Spinal cord (tissue), 10 donors: ENCODE measurements around the gene TALDO1. TPM values are rescaled to one million over a fixed set of nuclear protein-coding genes. Genes with fewer than 3 reads are reported as not detected.

Experiments
- DNase-seq, 6 donors: peaks; one replicate each; pipeline versions ENCODE4 v3.0.0 to v3.0.0-alpha.2; 2013 to 2015; ENCODE audit warnings: low spot score in 6 of 6, low read depth in 4 of 6
- H3K27ac ChIP-seq: one replicate; pipeline ENCODE4 v1.5.1; 2013; ENCODE audit warnings: low read depth, low read length, control low read depth
- H3K27me3 ChIP-seq: one replicate; pipeline ENCODE4 v1.6.1; 2013; ENCODE audit warnings: low read length; ENCODE audit not compliant: control insufficient read depth, insufficient read depth
- H3K36me3 ChIP-seq: one replicate; pipeline ENCODE4 v1.6.1; 2013; ENCODE audit warnings: low read length; ENCODE audit not compliant: control insufficient read depth, insufficient read depth
- H3K4me1 ChIP-seq: one replicate; pipeline ENCODE4 v1.6.1; 2013; ENCODE audit warnings: low read length; ENCODE audit not compliant: control insufficient read depth, insufficient read depth
- H3K4me3 ChIP-seq: one replicate; pipeline ENCODE4 v1.5.1; 2013; ENCODE audit warnings: low read depth, low read length, control low read depth
- H3K9me3 ChIP-seq: one replicate; pipeline ENCODE4 v1.6.1; 2013; ENCODE audit warnings: low read length; ENCODE audit not compliant: control insufficient read depth, insufficient read depth
- WGBS: methylation state at CpG from one replicate; pipeline ENCODE4 v1.1.5; 2013; ENCODE audit warnings: missing lambda C conversion rate; ENCODE audit not compliant: insufficient coverage; 5-methylcytosine and 5-hydroxymethylcytosine counted together
- polyA plus RNA-seq, 2 donors: library from polyadenylated mRNA; unstranded; fragments of 120-200 nt; gene quantifications; one replicate each; pipeline ENCODE4 v1.2.1, GENCODE V29; 2013; ENCODE audit not compliant: insufficient read length in 2 of 2
- total RNA-seq, 2 donors: library from RNA; depleted of rRNA in 1 of 2; stranded (reverse); fragments of 120-200 nt in 1 of 2; fragments of >200 nt in 1 of 2; gene quantifications; one replicate each; pipeline versions ENCODE4 v1.2.3 to v1.2.4, GENCODE V29; 2013 to 2014
- donor health status: healthy.

The TALDO1 gene
- total and polyA plus RNA-seq, 4 donors, result 104 to 160 (median 141) TPM

DNA sequence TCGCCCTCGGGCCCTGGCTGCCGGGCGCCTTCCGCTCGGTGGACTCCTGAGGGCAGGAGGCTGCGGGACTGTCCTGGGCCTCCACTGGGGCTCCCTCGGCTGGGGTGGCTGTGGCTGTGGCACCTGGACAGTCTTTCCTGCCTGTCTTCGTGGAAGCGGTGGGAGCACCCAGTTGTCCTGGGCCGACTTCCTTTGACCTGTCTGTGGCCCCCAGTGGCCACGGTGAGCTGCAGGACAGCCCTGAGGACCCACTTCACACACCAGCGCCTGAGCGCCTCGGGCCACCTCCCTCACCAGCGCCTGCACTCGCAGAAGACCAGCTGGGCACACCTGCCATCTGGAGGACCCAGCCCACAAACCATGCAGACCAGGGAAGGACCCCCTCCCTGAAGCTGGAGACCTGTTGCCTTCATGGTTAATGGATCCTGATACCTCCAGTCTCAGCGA is 43.0 kb upstream of the TALDO1 start:
- Histone ChIP-seq H3K4me1 (peaks cover 17% of the 10 kb centered on the region), H3K27ac (no peak overlapping the region), H3K36me3 (peaks cover 65% of the 10 kb centered on the region), H3K27me3 (peaks cover 28% of the 10 kb centered on the region), H3K9me3 (no peaks in the 10 kb centered on the region), H3K4me3 (no peak overlapping the region)
- no peak for DNase-seq
- 95% methylated on average over 18 of the region's 18 CpGs for WGBS

DNA sequence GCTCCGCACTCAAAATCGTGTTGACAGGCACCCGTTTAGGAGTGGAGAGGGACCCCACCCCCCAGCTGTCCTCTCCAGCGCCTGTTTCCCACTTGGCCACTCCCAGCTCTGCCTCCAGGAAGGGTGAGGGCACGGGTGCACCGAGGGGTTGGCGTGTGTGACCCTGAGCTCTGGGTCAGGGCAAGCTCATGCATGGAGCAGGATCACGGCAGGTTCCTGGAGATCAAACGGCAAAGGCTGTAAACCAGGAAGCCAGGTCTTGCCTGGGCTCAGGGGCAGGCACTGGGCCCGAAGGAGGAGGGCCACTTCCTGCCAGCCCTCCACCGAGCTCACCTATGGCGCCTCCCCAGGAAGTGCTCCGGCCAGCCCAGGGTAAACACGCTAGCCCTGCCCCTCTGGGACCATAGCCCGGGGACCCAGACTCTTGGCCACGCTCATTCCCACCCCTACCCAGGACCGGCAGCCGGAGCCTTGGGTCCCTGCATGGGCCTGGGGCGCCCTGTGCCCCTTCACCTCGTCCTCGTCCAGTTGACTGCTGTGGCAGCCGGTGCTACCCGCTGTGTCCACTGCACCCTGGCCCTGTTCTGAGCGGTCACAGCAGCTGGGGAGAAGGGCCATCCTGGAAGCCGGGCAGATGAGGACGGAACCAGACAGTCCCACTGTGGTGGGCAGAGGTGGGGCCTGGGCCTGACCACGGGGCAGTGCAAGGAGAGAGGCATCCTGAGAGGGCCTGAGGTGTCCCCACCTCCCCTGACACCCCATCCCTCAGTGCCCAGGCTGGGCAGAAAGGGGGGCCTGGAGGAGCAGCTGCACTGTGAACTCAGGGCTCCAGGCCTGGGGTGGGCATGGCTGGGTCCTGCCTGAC is 42.3 kb upstream of the TALDO1 start:
- peaks cover 28% of the 10 kb centered on the region for H3K27me3 ChIP-seq
- peaks cover 57% of the 10 kb centered on the region for H3K36me3 ChIP-seq
- peaks cover 17% of the 10 kb centered on the region for H3K4me1 ChIP-seq
- WGBS, result 66% methylated on average over 25 of the region's 27 CpGs
- no peak for DNase-seq
- H3K27ac ChIP-seq, result no peak overlapping the region
- no peak overlapping the region for H3K4me3 ChIP-seq
- H3K9me3 ChIP-seq, result no peaks in the 10 kb centered on the region

DNA sequence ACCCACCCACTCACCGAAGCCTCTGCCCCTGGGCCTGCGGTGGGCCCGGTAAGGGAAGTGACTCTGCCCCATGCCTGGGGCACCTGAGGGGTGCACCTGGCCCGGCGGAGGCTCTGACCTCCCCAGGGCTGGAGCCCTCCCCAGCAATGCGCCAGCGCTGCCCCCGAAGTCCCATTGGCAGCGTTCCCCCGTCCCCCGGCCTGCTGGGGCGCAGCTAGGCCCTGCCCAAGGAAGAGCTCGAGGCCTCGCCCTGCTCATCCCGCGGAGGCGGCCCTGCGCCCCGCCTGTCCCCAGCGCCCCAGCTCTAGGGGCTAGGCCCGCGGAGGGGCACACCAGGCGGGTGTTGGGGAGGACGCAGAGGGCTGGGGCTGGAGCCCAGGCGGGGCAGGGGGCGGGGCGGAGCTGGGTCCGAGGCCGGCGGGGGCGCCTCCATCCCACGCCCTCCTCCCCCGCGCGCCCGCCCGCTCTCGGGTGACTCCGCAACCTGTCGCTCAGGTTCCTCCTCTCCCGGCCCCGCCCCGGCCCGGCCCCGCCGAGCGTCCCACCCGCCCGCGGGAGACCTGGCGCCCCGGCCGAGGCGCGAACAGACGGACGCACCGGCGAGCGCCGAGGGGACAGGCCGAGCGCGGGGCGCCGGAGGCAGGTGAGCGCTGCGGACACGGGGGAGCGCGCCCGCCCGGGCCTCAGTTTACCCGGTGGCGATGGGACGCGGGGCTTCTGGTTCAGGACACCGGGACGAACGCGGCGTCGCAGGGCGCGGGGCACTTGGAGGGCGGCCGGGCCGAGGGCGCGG is 41.4 kb upstream of the TALDO1 start, which contains the start of gene EPS8L2:
Gene EPS8L2, plus strand, starts transcription at position 586 of the 793 bp plus-strand sequence. CDS start 3,177 bp downstream, outside the sequence.
- WGBS, result 9% methylated on average over 87 of the region's 90 CpGs
- DNase-seq, result no peak
- Histone ChIP-seq H3K4me3 (no peak within 1 kb of the TSS), H3K27ac (no peak within 1 kb of the TSS), H3K4me1 (peaks cover 23% of the 10 kb centered on the region), H3K27me3 (peaks cover 28% of the 10 kb centered on the region), H3K9me3 (no peaks in the 10 kb centered on the region), H3K36me3 (peaks cover 49% of the 10 kb centered on the region)

DNA sequence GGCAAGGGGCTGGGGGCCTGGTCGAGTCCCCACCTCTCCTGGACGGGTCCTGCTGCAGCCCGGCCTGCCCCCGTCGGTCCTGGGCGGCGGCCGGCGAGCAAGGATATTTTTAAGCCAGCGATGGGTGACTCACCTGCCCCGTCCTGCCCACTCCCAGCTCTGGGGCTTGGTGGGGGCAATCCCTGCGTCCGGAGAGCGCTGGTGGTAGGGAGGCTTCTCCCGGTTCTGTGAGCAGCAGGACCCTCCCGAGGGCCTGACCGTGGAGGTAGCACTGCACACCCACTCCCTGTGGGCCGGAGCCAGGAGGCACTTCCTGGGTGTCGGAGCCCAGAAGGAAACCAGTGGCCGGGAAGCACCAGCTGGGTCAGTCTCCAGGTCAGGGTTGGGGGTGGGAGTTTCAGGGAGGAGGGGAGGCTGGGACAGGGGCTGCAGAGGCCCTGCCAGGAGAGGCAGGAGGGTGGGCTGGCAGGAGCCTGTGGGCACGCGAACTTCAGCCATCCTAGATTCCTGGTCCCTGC is 40.8 kb upstream of the TALDO1 start:
- no peak overlapping the region for H3K27ac ChIP-seq
- H3K4me1 ChIP-seq, result peaks cover 29% of the 10 kb centered on the region
- H3K9me3 ChIP-seq, result no peaks in the 10 kb centered on the region
- 15% methylated on average over 18 of the region's 22 CpGs for WGBS
- H3K4me3 ChIP-seq, result no peak overlapping the region
- peaks cover 45% of the 10 kb centered on the region for H3K36me3 ChIP-seq
- H3K27me3 ChIP-seq, result peaks cover 28% of the 10 kb centered on the region
- DNase-seq, result no peak

DNA sequence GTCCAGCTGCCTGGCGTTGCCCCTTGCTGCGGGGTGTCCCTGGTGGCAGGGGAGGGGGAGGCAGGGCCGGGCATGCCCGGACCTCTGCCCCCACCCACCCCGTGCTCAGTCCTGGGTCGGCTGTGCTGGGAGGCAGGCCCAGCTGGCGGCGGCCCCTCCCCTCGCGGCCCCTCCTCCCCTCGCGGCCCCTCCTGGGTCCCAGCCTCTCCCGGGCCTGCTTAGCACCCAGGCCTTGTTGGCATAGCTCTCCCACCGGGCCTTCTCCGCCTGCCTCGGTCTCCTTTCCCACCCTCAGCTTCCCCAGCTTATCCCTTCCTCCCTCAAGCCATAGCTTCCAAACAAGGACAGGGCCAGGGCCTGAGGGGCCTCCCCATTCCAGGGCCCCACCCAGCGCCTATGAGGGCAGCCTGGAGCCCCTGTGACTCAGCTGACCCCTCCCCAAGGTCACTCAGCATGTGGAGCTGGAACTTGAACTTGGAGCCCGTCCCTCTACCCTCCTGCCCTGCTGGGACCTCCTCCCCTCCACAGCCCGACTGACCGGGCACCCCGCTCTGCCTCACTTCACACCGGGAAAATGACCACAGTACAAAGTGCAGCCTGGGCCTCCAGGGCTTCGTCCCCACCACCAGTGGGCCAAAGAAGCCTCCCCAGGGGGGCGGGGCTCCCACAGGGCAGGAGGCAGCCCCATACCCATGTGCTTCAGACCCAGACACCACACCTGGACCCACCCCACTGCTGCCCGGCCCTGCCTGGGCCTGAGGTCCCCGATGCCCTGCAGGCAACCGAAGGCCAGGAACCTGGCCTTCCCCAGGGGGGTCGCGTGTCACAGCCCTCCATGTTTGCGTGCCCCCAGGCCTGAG is 40.1 kb upstream of the TALDO1 start:
- no peak overlapping the region for H3K27ac ChIP-seq
- H3K27me3 ChIP-seq, result peaks cover 28% of the 10 kb centered on the region
- H3K36me3 ChIP-seq, result peaks cover 38% of the 10 kb centered on the region
- no peak for DNase-seq
- peaks cover 31% of the 10 kb centered on the region for H3K4me1 ChIP-seq
- no peak overlapping the region for H3K4me3 ChIP-seq
- H3K9me3 ChIP-seq, result no peaks in the 10 kb centered on the region
- WGBS, result 43% methylated on average over 27 of the region's 30 CpGs

DNA sequence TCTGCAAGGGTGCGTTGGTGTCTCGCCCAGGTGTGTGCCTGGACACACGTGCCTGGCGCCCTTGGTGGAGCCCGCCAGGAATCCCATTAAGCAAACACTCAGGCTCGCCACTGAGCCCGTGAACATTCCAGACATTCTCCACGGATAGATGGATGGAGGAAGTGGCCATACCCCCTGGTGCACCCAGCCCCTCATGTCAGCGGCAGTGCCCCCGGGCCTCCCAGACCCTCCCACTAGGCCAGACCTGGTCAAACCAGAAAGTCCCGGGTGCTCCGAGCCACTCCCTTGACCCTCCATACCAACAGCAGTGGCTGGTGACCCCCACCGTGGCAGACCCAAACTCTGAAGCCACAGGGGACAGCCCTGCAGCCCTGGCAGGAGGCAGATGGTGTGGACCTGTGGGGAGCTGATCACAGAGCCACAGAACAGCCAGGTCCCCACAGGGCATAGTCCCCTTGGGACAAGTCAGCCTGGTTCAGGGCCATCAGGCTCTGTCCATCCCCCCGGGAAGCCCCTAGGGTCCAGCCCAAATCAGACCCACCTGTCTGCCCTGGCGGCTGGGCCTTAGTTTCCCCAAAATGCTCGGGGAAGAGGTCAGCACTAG is 39.3 kb upstream of the TALDO1 start:
- H3K36me3 ChIP-seq, result peaks cover 31% of the 10 kb centered on the region
- peaks cover 34% of the 10 kb centered on the region for H3K4me1 ChIP-seq
- H3K9me3 ChIP-seq, result no peaks in the 10 kb centered on the region
- H3K27me3 ChIP-seq, result peaks cover 28% of the 10 kb centered on the region
- no peak overlapping the region for H3K27ac ChIP-seq
- no peak overlapping the region for H3K4me3 ChIP-seq
- WGBS, result 64% methylated on average over 16 of the region's 16 CpGs
- no peak for DNase-seq

DNA sequence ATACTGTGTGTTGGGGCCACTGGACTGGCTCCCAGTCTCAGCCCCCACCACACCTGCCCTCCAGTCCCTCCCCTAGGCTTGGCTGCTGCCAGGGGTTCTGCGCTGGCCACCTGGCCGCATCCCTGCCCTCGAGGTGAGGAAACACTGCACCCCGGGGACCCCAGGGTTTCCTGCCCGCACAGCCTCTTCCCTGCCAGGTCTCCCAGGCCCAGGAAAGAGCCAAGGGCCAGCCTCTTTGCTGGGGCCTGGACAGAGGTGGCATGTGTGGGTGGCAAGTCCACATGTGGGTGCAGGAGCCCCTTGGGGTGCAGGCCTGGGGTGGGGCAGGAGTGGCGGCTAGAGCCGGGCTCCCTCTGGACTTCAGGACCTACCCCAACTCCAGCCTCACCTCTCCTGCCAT is 38.8 kb upstream of the TALDO1 start:
- Histone ChIP-seq H3K27ac (no peak overlapping the region), H3K4me3 (no peak overlapping the region), H3K27me3 (peaks cover 28% of the 10 kb centered on the region), H3K9me3 (no peaks in the 10 kb centered on the region), H3K4me1 (peaks cover 33% of the 10 kb centered on the region), H3K36me3 (peaks cover 25% of the 10 kb centered on the region)
- no peak for DNase-seq
- 89% methylated on average over 5 of the region's 7 CpGs for whole genome bisulfite sequencing

DNA sequence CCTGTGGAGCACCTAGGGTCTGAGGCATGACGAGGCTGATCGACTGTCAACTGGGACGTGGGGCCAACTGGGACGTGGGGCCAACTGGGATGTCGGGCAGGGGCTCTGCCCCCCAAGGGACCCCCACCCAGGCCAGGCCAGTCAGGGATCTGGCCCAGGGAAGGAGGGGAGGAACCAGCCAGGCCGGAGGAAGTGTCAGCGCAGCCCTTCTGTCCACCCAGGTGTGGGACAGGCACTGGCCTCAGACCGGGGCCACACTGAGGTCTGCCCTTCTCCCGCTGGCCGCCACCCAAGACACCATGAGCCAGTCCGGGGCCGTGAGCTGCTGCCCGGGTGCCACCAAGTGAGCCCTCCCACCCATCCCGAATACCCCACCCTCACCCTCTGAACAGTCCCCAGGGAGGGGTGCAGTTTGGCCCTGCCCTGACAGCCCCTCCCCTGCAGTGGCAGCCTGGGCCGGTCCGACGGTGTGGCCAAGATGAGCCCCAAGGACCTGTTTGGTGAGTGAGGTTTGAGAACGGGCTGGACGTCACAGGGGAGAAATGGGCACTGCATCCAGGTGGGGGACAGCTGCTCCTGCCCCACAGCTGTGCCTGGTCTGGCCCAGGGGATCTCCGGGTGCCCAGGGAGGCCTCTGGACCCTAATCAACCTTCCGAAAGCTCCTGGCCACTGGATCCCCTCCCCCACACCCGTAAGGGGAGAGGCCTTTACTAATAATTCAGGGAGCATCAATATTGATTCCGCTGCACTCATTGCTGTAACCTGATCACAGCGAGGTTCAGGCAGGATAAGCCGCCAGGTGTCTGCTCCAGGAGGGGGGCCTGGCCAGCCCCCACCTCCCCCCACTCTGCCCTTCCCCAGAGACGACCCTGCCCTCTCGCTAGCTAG is 37.9 kb upstream of the TALDO1 start:
- Histone ChIP-seq H3K9me3 (no peaks in the 10 kb centered on the region), H3K4me1 (peaks cover 33% of the 10 kb centered on the region), H3K27ac (no peak overlapping the region), H3K27me3 (peaks cover 28% of the 10 kb centered on the region), H3K4me3 (no peak overlapping the region), H3K36me3 (peaks cover 17% of the 10 kb centered on the region)
- 71% methylated on average over 19 of the region's 27 CpGs for WGBS
- DNase-seq, result no peak
